Gastroesophageal sphincter (tissue), 4 donors: ENCODE data around the gene TESPA1. TPM values are rescaled to one million over a fixed set of nuclear protein-coding genes. Genes with fewer than 3 reads are reported as not detected.

Source experiments
- ATAC-seq: fragments of 150-250 bp; one replicate; pipeline ENCODE4 v1.9.1; 2016; ENCODE audit warnings: mild to moderate bottlenecking, moderate library complexity
- H3K27ac ChIP-seq, 4 donors: fragments of 200-600 bp; sonication (generic) in 3 of 4; 1 replicate in 3 of 4; 2 replicates in 1 of 4; pipeline ENCODE4 v1.5.1; 2016 to 2019
- H3K27me3 ChIP-seq: fragments of 200-600 bp; sonication (generic); one replicate; pipeline ENCODE4 v1.5.1; 2019
- H3K36me3 ChIP-seq, 2 donors: fragments of 200-600 bp; sonication (generic); one replicate each; pipeline ENCODE4 v1.5.1; 2019; ENCODE audit warnings: control low read depth in 1 of 2
- H3K4me1 ChIP-seq, 3 donors: fragments of 200-600 bp; sonication (generic); 1 replicate in 2 of 3; 2 replicates in 1 of 3; pipeline ENCODE4 v1.5.1; 2016 to 2019; ENCODE audit warnings: control low read depth in 2 of 3
- H3K4me3 ChIP-seq, 2 donors: fragments of 200-600 bp; sonication (generic); one replicate each; pipeline ENCODE4 v1.5.1; 2019; ENCODE audit warnings: mild to moderate bottlenecking in 1 of 2, moderate library complexity in 1 of 2
- H3K9me3 ChIP-seq, 3 donors: fragments of 200-600 bp; sonication (generic); one replicate each; pipeline ENCODE4 v1.5.1; 2017 to 2019; ENCODE audit warnings: control low read depth in 2 of 3
- CTCF ChIP-seq, 4 experiments: fragments of 200-600 bp in 2 of 4; fragments of 450-650 bp in 2 of 4; sonication (generic) in 1 of 4; IDR thresholded peaks; one replicate each; pipeline ENCODE4 v1.5.1; 2017 to 2019; ENCODE audit warnings: antibody characterized with exemption in 4 of 4, mild to moderate bottlenecking in 2 of 4, moderate library complexity in 2 of 4
- EP300 ChIP-seq: sonication (generic); formaldehyde crosslinking; IDR thresholded peaks from one replicate; pipeline ENCODE4 v1.6.1; 2017; ENCODE audit warnings: antibody characterized with exemption, mild to moderate bottlenecking
- POLR2A ChIP-seq, 2 donors: fragments of 450-650 bp; IDR thresholded peaks; one replicate each; pipeline ENCODE4 v1.6.1; 2017; ENCODE audit warnings: antibody characterized with exemption in 2 of 2, mild to moderate bottlenecking in 2 of 2, moderate library complexity in 1 of 2
- POLR2AphosphoS5 ChIP-seq: sonication (generic); formaldehyde crosslinking; IDR thresholded peaks from one replicate; pipeline ENCODE4 v1.6.1; 2017; ENCODE audit warnings: antibody characterized with exemption
- WGBS, 2 donors: methylation state at CpG; one replicate each; pipeline ENCODE4 v1.1.5; 2018; ENCODE audit warnings: low coverage in 1 of 2; 5-methylcytosine and 5-hydroxymethylcytosine counted together
- total RNA-seq, 4 donors: library from RNA; depleted of rRNA; stranded (reverse); fragments of >200 nt; gene quantifications; one replicate each; pipeline ENCODE4 v1.1.0, GENCODE V29; 2016

TESPA1 gene
- total RNA-seq, 4 donors from 2014 or later = 0.17 to 3.2 (median 1.8) TPM

DNA sequence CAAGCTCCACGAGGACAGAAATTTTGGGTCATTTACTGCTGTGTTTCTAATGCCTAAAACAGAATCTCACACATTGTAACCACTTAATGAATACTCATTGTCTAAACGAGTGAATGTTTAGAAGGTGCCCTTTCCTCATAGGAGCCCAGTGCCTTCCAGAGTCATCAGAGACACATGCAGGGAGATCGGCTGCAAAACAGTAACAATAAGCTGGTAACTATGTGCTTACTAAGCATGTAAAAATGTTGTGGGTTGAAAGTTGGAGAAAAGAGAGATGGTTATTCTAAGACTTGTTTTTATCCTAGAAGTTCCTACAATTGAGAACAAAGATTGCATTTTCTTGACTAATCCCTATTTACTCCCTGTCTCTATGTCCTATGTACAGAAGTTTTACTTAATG, 7.4 kb downstream of the TESPA1 start:
- Histone ChIP-seq H3K4me3 (no peak overlapping the region), H3K9me3 (no peaks in the 10 kb centered on the region), H3K27ac (no peak overlapping the region), H3K4me1 (no peaks in the 10 kb centered on the region), H3K36me3 (no peaks in the 10 kb centered on the region), H3K27me3 (peaks cover 3% of the 10 kb centered on the region)
- WGBS, 2 donors = 23 to 26% methylated on average over 3 of the region's 3 CpGs
- TF ChIP-seq POLR2AphosphoS5 = no peak
- TF ChIP-seq CTCF (IDR thresholded peaks at IDR 0.05) = no peak
- TF ChIP-seq EP300 = no peak
- no peak for TF ChIP-seq POLR2A (IDR thresholded peaks at IDR 0.05)
- ATAC-seq = no peak

DNA sequence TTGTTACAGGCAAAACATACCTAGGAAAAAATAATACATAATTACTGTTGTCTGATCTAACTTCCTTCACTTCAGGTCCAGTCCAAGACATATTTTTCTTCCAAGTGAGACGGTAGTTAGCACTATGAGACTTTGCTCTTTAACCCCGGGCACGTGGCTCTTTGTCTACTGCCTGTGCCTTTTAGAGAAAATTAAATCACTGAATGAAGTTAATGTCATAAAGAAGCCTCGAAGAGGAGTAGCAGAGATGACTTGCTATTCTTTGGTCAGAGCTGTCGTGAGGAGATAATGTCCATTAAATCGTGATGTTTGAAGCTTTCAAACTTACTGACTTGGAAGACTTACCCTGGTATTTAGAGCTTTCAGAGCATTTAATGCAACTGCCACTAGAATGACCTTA, 8.7 kb downstream of the TESPA1 start:
- H3K4me3 ChIP-seq = no peak overlapping the region
- 48 to 55% methylated on average over 6 of the region's 6 CpGs for WGBS, 2 donors
- no peak for TF ChIP-seq POLR2AphosphoS5
- no peak for TF ChIP-seq EP300
- no peak for TF ChIP-seq POLR2A (IDR thresholded peaks at IDR 0.05)
- no peak for TF ChIP-seq CTCF (IDR thresholded peaks at IDR 0.05)
- H3K27ac ChIP-seq = no peak overlapping the region
- no peak for ATAC-seq
- peaks cover 3% of the 10 kb centered on the region for H3K27me3 ChIP-seq
- no peaks in the 10 kb centered on the region for H3K9me3 ChIP-seq
- no peaks in the 10 kb centered on the region for H3K4me1 ChIP-seq
- H3K36me3 ChIP-seq = no peaks in the 10 kb centered on the region

DNA sequence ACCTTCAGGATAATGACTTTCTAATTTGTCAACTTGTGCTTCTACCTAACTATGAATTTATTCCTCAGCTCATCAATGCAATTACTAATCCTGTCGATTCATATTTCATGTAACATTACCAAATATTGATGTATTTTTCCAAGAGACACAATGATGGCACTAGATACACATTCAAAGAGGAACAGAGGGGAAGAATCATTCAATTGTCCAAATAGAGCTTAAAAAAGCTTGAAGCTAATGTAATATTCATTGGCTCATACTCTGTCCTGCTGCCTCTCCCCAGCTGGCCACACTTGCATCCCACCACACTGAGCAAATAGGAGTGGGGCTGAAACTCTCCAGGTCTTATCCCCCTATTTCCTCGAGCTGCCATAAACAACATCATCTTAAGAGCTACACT, 9.3 kb downstream of the TESPA1 start:
- H3K27me3 ChIP-seq = peaks cover 3% of the 10 kb centered on the region
- H3K27ac ChIP-seq = no peak overlapping the region
- H3K4me3 ChIP-seq = no peak overlapping the region
- H3K9me3 ChIP-seq = no peaks in the 10 kb centered on the region
- TF ChIP-seq POLR2AphosphoS5 (no peak), POLR2A (IDR thresholded peaks at IDR 0.05) (no peak), EP300 (no peak), CTCF (IDR thresholded peaks at IDR 0.05) (no peak)
- ATAC-seq = no peak
- H3K36me3 ChIP-seq = no peaks in the 10 kb centered on the region
- H3K4me1 ChIP-seq = no peaks in the 10 kb centered on the region
- 77 to 92% methylated on average over 2 of the region's 2 CpGs for WGBS, 2 donors

DNA sequence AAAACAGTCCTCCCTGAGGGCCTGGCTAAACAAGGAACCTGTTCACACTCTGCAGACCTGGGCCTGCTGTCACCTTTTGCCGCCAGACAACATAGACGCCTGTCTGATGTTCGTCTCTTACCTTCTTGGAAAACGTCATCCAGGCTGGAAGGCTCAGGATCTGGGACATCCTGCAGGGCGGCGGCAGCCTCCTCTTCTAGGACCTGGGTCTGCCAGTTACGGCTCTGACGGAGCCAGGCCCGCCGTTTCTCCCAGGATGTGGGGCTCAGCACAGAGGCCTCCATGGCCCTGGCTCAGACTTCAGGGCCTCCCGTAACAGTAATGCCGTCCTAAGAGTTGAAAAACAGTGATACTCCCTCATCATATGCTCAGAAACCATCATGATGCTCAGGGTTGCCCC, 10.3 kb downstream of the TESPA1 start:
- no peaks in the 10 kb centered on the region for H3K9me3 ChIP-seq
- no peak overlapping the region for H3K27ac ChIP-seq
- no peak overlapping the region for H3K4me3 ChIP-seq
- no peak for TF ChIP-seq EP300
- TF ChIP-seq CTCF (IDR thresholded peaks at IDR 0.05) = no peak
- no peak for TF ChIP-seq POLR2AphosphoS5
- TF ChIP-seq POLR2A (IDR thresholded peaks at IDR 0.05) = no peak
- H3K36me3 ChIP-seq = no peaks in the 10 kb centered on the region
- ATAC-seq = no peak
- H3K4me1 ChIP-seq = no peaks in the 10 kb centered on the region
- H3K27me3 ChIP-seq = peaks cover 3% of the 10 kb centered on the region
- 80% methylated on average over 2 of the region's 12 CpGs; no CpG with 5 or more reads in 1 of the 2 donors for WGBS, 2 donors

DNA sequence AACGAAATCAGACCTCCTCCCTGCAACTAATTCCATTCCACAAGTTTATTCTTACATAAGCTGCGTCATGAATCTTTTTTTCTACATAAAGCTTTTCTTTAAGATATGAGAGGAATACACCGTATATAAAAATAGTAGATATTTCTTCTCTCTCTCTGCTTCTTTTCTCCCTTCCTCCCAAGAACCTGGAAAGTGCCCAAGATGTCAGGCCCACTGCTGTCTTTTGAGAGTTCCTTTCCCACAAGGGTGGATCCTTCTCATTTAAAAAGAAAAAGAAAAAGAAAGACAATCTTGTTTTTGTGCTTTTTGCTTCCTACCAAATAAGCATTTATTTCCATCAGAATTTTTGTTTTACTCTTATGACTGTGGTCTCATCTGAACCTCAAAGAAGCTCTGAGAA, 11.0 kb downstream of the TESPA1 start:
- peaks cover 3% of the 10 kb centered on the region for H3K27me3 ChIP-seq
- H3K4me1 ChIP-seq = no peaks in the 10 kb centered on the region
- ATAC-seq = no peak
- no peaks in the 10 kb centered on the region for H3K36me3 ChIP-seq
- no peak overlapping the region for H3K27ac ChIP-seq
- 60 to 72% methylated on average over 2 to 3 of the region's 3 CpGs for WGBS, 2 donors
- no peaks in the 10 kb centered on the region for H3K9me3 ChIP-seq
- H3K4me3 ChIP-seq = no peak overlapping the region
- TF ChIP-seq EP300 (no peak), POLR2AphosphoS5 (no peak)

DNA sequence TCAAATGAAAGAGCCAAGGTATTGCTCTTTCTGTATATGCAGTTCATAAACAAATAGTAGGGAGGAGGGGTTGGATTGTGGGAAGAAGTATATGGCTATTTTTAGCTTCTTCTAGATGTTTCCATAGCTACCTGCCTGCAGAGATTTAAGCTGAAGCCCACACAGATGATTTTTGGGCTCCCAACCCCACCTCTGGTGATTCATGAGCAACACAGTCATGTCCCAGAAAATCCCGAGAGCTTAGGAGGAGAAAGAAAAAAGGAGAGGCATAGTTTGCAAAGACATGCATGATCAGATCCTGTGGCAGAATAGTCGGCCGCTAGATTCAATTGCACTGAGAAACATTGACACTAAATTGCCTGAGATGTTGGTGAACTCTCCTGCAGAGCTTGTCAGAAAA, 13.8 kb downstream of the TESPA1 start:
- H3K9me3 ChIP-seq = no peaks in the 10 kb centered on the region
- no peak for TF ChIP-seq POLR2A (IDR thresholded peaks at IDR 0.05)
- TF ChIP-seq EP300 = no peak
- 64 to 93% methylated on average over 3 of the region's 3 CpGs for WGBS, 2 donors
- no peaks in the 10 kb centered on the region for H3K27me3 ChIP-seq
- no peak overlapping the region for H3K27ac ChIP-seq
- ATAC-seq = no peak
- H3K36me3 ChIP-seq = no peaks in the 10 kb centered on the region
- no peaks in the 10 kb centered on the region for H3K4me1 ChIP-seq
- no peak overlapping the region for H3K4me3 ChIP-seq
